Measurements from ENCODE around the gene DPCD.

DNA sequence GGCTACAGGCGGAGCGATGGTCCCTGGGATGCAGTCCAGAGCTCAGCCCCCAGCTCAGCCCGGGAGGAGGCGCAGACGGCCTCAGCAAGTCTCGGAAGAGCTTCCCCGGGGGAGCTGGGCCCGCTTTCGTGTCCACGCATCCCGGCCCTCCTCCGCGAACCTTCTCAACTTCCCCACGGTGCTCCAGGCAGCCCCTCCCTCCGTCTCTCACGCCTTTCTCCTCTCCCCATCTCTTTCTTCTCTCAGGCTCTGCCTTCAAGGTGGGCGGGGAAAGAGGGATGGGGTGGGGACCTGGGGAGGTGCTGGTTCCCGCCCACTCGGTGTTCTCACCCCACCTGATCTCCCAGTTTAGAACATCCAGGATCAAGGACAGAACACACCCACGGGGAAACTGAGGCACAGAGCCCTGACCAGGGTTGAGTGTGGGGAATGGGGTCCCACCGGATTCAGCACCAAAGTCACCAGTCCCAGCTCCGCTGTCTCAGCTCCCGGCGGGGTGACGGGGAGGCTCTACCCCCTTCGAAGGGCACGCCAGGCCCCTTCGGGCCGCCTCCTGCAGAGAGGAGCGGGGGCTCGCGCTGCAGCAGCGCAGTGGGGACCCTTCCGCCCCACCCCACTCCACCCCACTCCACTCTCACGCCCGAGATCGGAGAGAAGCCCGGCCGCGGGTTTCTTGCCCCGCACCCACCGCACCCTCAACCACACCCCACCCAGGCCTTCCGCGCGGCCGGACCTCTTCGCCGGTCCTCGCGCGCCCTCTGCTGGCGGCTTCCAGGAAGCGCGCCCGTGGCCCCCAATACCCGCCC lies 18.3 kb upstream of the DPCD start:
- TF ChIP-seq, protein P1, sequence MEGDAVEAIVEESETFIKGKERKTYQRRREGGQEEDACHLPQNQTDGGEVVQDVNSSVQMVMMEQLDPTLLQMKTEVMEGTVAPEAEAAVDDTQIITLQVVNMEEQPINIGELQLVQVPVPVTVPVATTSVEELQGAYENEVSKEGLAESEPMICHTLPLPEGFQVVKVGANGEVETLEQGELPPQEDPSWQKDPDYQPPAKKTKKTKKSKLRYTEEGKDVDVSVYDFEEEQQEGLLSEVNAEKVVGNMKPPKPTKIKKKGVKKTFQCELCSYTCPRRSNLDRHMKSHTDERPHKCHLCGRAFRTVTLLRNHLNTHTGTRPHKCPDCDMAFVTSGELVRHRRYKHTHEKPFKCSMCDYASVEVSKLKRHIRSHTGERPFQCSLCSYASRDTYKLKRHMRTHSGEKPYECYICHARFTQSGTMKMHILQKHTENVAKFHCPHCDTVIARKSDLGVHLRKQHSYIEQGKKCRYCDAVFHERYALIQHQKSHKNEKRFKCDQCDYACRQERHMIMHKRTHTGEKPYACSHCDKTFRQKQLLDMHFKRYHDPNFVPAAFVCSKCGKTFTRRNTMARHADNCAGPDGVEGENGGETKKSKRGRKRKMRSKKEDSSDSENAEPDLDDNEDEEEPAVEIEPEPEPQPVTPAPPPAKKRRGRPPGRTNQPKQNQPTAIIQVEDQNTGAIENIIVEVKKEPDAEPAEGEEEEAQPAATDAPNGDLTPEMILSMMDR (IDR thresholded peaks at IDR 0.05) = peak; percentile 65 to 91 (median 80)
- no peak for TF ChIP-seq POLR2A (IDR thresholded peaks at IDR 0.05)
